Activated T-helper 1 cell treated with anti-CD3 and anti-CD28 coated beads, Interleukin-12 subunit alpha, Interleukin-12 subunit beta, Interleukin-2, Interleukin-4 antibody, amounts not matched to agents 30 ng/mL and 10 ng/mL and 1 ng/mL, durations not matched to agents 14 hours and 24 hours and 36 hours (primary cell): ENCODE data around the gene HEG1. TPM values are rescaled to one million over a fixed set of nuclear protein-coding genes. Genes with fewer than 3 reads are reported as not detected.
"Not testable (repeated sequence)": the region's sequence is repeated elsewhere in the genome, so short reads cannot be mapped to it uniquely, and the experiment has no call there.

Experiments used
- DNase-seq: peaks from one replicate; pipeline ENCODE4 v3.0.0; 2021; ENCODE audit warnings: low spot score
- H3K27ac Mint-ChIP-seq: one replicate; pipeline ENCODE4 v1.8.0; 2021; ENCODE audit warnings: mild to moderate bottlenecking, mixed read lengths
- H3K27me3 Mint-ChIP-seq: one replicate; pipeline ENCODE4 v1.8.0; 2022; ENCODE audit warnings: mild to moderate bottlenecking, moderate library complexity, mixed read lengths; ENCODE audit not compliant: insufficient read depth
- H3K36me3 Mint-ChIP-seq: one replicate; pipeline ENCODE4 v1.8.0; 2021; ENCODE audit warnings: low read depth, mixed read lengths
- H3K4me1 Mint-ChIP-seq: one replicate; pipeline ENCODE4 v1.8.0; 2021; ENCODE audit warnings: low read depth, mixed read lengths
- H3K4me3 Mint-ChIP-seq: one replicate; pipeline ENCODE4 v1.8.0; 2021; ENCODE audit warnings: mild to moderate bottlenecking, moderate library complexity, mixed read lengths
- H3K9me3 Mint-ChIP-seq: one replicate; pipeline ENCODE4 v1.8.0; 2021; ENCODE audit warnings: mixed read lengths
- intact Hi-C: fragments of 100-400 bp; cut with micrococcal nuclease; formaldehyde crosslinking; loops from one replicate; pipeline ENCODE4 v1.15.1; 2024
- total RNA-seq: library from RNA; stranded (reverse); gene quantifications from 2 replicates; pipeline ENCODE4 v1.2.3, GENCODE V29; 2022

The HEG1 gene
- total RNA-seq = 43.7 and 45.1 TPM in 2 replicates

GRCh38 chr3:125055913-125056745, at the start of gene HEG1:
Gene HEG1 (minus strand): TSS chr3:125055997. CDS start chr3:125055890, 107 bp downstream.
- intact Hi-C loops = loop anchor here (1.0 to 2.0 kb wide), 6 partner anchors 21 to 539 kb away; partner anchors contain the start of genes OSBPL11 and ZNF148
- Mint-ChIP-seq H3K4me1 (peaks cover 38% of the 10 kb centered on the region), H3K9me3 (no peaks in the 10 kb centered on the region), H3K27me3 (peaks cover 18% of the 10 kb centered on the region), H3K4me3 (peak within 1 kb of the TSS; percentile 97), H3K36me3 (peaks cover 16% of the 10 kb centered on the region), H3K27ac (peak within 1 kb of the TSS; percentile 87)
- DNase-seq = peak; percentile 77

- Mint-ChIP-seq H3K4me1 (peaks cover 11% of the 10 kb centered on the region), H3K9me3 (peaks cover 9% of the 10 kb centered on the region), H3K36me3 (peaks cover 1% of the 10 kb centered on the region), H3K4me3 (no peak overlapping the region), H3K27me3 (peaks cover 15% of the 10 kb centered on the region), H3K27ac (no peak overlapping the region)
- intact Hi-C loops = no loop called here
- DNase-seq = no peak
These were observed 49.3 kb upstream of the HEG1 start for GRCh38 chr3:125105116-125105515.

GRCh38 chr3:125104639-125105038, 48.8 kb upstream of the HEG1 start:
- Mint-ChIP-seq H3K4me1 (peaks cover 9% of the 10 kb centered on the region), H3K27ac (no peak overlapping the region), H3K36me3 (peaks cover 4% of the 10 kb centered on the region), H3K27me3 (peaks cover 15% of the 10 kb centered on the region), H3K4me3 (no peak overlapping the region), H3K9me3 (peaks cover 13% of the 10 kb centered on the region)
- intact Hi-C loops = no loop called here
- DNase-seq = no peak

GRCh38 chr3:125103406-125103805, 47.6 kb upstream of the HEG1 start:
- DNase-seq = no peak
- intact Hi-C loops = no loop called here

GRCh38 chr3:125102470-125102869, 46.7 kb upstream of the HEG1 start:
- H3K4me3 Mint-ChIP-seq = no peak overlapping the region

More at GRCh38 chr3:125103406-125103805, 47.6 kb upstream of the HEG1 start:
- no peak overlapping the region for H3K4me3 Mint-ChIP-seq
- H3K36me3 Mint-ChIP-seq = peaks cover 7% of the 10 kb centered on the region
- no peaks in the 10 kb centered on the region for H3K4me1 Mint-ChIP-seq
- H3K27me3 Mint-ChIP-seq = peaks cover 15% of the 10 kb centered on the region
- H3K27ac Mint-ChIP-seq = no peak overlapping the region
- peaks cover 13% of the 10 kb centered on the region for H3K9me3 Mint-ChIP-seq

GRCh38 chr3:125098611-125099291, 43.0 kb upstream of the HEG1 start:
- DNase-seq = no peak
- intact Hi-C loops = no loop called here
- Mint-ChIP-seq H3K27me3 (peaks cover 14% of the 10 kb centered on the region), H3K4me3 (no peak overlapping the region), H3K27ac (no peak overlapping the region), H3K4me1 (no peaks in the 10 kb centered on the region), H3K36me3 (peaks cover 7% of the 10 kb centered on the region), H3K9me3 (peaks cover 4% of the 10 kb centered on the region)

More at GRCh38 chr3:125102470-125102869, 46.7 kb upstream of the HEG1 start:
- H3K27me3 Mint-ChIP-seq = peaks cover 15% of the 10 kb centered on the region
- peaks cover 7% of the 10 kb centered on the region for H3K36me3 Mint-ChIP-seq
- H3K4me1 Mint-ChIP-seq = no peaks in the 10 kb centered on the region
- intact Hi-C loops = no loop called here
- H3K9me3 Mint-ChIP-seq = peaks cover 13% of the 10 kb centered on the region
- H3K27ac Mint-ChIP-seq = no peak overlapping the region
- no peak for DNase-seq

- peaks cover 5% of the 10 kb centered on the region for H3K36me3 Mint-ChIP-seq
- peaks cover 9% of the 10 kb centered on the region for H3K4me1 Mint-ChIP-seq
- no peak for DNase-seq
- H3K27me3 Mint-ChIP-seq = peaks cover 18% of the 10 kb centered on the region
- intact Hi-C loops = no loop called here
- H3K9me3 Mint-ChIP-seq = peaks cover 11% of the 10 kb centered on the region
- H3K4me3 Mint-ChIP-seq = no peak overlapping the region
- H3K27ac Mint-ChIP-seq = no peak overlapping the region
These were observed 34.9 kb upstream of the HEG1 start for GRCh38 chr3:125090649-125091048.

GRCh38 chr3:125087768-125088391, 32.1 kb upstream of the HEG1 start:
- H3K4me1 Mint-ChIP-seq = peaks cover 9% of the 10 kb centered on the region
- H3K9me3 Mint-ChIP-seq = peaks cover 11% of the 10 kb centered on the region
- H3K27me3 Mint-ChIP-seq = peaks cover 31% of the 10 kb centered on the region
- no peak overlapping the region for H3K4me3 Mint-ChIP-seq
- no peak for DNase-seq
- intact Hi-C loops = no loop called here
- H3K36me3 Mint-ChIP-seq = peaks cover 5% of the 10 kb centered on the region
- no peak overlapping the region for H3K27ac Mint-ChIP-seq

- H3K27ac Mint-ChIP-seq = no peak overlapping the region
- H3K27me3 Mint-ChIP-seq = peaks cover 24% of the 10 kb centered on the region
- H3K4me3 Mint-ChIP-seq = no peak overlapping the region
- H3K36me3 Mint-ChIP-seq = peaks cover 2% of the 10 kb centered on the region
- intact Hi-C loops = no loop called here
- DNase-seq = no peak
- peaks cover 9% of the 10 kb centered on the region for H3K4me1 Mint-ChIP-seq
- H3K9me3 Mint-ChIP-seq = no peaks in the 10 kb centered on the region
These were observed 29.4 kb upstream of the HEG1 start for GRCh38 chr3:125085166-125085565.

GRCh38 chr3:125083776-125084175, 28.0 kb upstream of the HEG1 start:
- Mint-ChIP-seq H3K27me3 (peaks cover 24% of the 10 kb centered on the region), H3K4me1 (peaks cover 14% of the 10 kb centered on the region), H3K9me3 (no peaks in the 10 kb centered on the region), H3K27ac (no peak overlapping the region), H3K36me3 (peaks cover 2% of the 10 kb centered on the region), H3K4me3 (no peak overlapping the region)
- DNase-seq = no peak
- intact Hi-C loops = no loop called here

GRCh38 chr3:125082339-125082738, 26.5 kb upstream of the HEG1 start:
- DNase-seq, intact Hi-C loops, H3K27ac Mint-ChIP-seq, H3K4me3 Mint-ChIP-seq, H3K9me3 Mint-ChIP-seq, H3K36me3 Mint-ChIP-seq: not testable (repeated sequence)
- peaks cover 23% of the 10 kb centered on the region for H3K4me1 Mint-ChIP-seq
- H3K27me3 Mint-ChIP-seq = peaks cover 28% of the 10 kb centered on the region

GRCh38 chr3:125080077-125080476, 24.3 kb upstream of the HEG1 start:
- H3K4me3 Mint-ChIP-seq = no peak overlapping the region
- H3K9me3 Mint-ChIP-seq = no peaks in the 10 kb centered on the region
- peaks cover 20% of the 10 kb centered on the region for H3K27me3 Mint-ChIP-seq
- no peaks in the 10 kb centered on the region for H3K36me3 Mint-ChIP-seq
- intact Hi-C loops = no loop called here
- no peak overlapping the region for H3K27ac Mint-ChIP-seq
- DNase-seq = no peak
- H3K4me1 Mint-ChIP-seq = peaks cover 14% of the 10 kb centered on the region

GRCh38 chr3:125079675-125080045, 23.9 kb upstream of the HEG1 start:
- H3K27me3 Mint-ChIP-seq = peaks cover 16% of the 10 kb centered on the region
- DNase-seq = no peak
- no peaks in the 10 kb centered on the region for H3K9me3 Mint-ChIP-seq
- no peak overlapping the region for H3K4me3 Mint-ChIP-seq
- intact Hi-C loops = no loop called here
- H3K36me3 Mint-ChIP-seq = no peaks in the 10 kb centered on the region
- H3K4me1 Mint-ChIP-seq = peaks cover 14% of the 10 kb centered on the region
- H3K27ac Mint-ChIP-seq = no peak overlapping the region
